C1 segment of cervical spinal cord (tissue), 14 donors: ENCODE results near the gene AFF1.

Experiments
- DNase-seq, 14 donors: peaks; one replicate each; lab custom pipeline; 2025; lab: John Stamatoyannopoulos, UW

The AFF1 gene

DNA sequence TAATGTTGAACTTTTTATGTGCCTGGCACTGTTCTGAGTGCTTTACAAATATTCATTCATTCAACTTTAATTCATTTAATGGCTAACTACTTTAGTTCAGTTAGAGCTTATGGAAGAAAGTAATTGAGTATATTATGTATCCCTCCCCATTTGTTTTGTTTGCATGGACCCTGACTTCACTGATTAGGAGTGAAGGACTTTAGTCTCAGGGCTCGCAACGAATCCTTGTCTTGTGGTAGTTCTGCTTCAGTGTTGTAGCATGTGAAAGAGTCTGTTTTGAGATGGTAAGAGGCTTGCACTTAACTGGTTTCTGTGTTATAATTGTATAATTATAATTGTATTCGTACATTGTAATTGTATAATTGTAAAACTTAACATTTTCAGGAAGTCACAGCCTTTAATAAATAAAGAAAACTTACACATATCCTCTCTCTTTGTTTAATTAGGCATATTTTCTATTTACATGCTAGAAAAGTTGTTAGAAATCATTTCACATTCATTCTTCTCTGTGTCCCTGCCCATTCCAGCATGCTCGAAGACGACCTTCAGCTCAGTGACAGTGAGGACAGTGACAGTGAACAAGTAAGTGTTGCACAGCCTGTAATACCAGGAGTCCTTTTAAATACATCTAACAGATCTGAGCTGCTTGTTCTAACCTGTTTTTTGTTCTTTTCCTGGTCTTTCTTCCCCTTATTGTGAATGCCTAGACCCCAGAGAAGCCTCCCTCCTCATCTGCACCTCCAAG lies 170.5 kb downstream of the AFF1 start:
- DNase-seq: no peak

DNA sequence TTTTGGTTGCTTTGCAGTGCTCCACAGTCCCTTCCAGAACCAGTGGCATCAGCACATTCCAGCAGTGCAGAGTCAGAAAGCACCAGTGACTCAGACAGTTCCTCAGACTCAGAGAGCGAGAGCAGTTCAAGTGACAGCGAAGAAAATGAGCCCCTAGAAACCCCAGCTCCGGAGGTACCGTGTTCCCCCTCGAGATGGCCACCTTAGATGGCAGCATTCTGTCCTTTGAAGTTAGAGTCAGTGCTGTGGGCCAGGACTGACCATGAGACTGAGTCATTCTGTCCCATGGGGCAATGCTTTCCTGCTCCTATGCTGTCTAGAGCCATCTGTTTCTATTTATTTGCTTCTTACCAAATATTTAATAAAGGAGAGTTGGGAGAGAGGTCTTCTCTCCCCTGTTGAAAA lies 173.3 kb downstream of the AFF1 start:
- DNase-seq: peak in 2 of 14 donors; percentile 15 to 46

DNA sequence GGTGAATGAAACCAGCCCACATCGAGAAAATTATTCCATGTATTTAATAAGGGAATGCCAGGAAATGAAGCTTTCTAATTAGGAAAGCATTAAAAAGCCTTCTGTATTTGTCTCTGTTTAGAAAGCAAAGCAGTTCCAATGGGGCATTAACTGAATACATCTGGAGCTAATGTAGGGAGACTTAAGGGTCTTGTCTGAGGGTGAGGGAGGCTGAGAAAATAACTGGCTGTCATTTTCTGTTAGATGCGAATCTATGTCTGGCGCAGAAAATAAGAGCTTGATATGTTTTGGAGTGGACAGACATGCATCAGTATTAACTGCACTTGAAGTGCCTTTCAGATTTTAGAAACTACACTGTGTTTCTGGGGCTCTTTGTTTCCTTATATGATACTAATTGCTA lies 174.3 kb downstream of the AFF1 start:
- no peak for DNase-seq

DNA sequence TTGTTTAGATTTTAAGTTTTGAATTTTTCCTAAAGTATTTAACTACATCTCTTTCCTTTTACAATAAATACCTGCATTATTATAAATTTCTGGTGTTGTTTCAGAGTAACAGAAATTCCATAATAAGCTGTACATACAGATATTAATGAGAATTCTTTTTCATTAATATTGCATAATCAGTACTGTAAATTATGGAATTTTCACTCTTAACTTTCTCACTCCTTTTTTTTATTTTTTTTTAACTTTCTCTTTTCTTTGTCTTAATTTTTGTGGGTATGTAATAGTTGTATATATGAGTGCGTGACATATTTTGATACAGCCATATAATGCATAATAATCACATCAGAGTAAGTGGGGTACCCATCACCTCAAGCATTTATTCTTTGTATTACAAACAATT lies 175.1 kb downstream of the AFF1 start:
- no peak for DNase-seq

DNA sequence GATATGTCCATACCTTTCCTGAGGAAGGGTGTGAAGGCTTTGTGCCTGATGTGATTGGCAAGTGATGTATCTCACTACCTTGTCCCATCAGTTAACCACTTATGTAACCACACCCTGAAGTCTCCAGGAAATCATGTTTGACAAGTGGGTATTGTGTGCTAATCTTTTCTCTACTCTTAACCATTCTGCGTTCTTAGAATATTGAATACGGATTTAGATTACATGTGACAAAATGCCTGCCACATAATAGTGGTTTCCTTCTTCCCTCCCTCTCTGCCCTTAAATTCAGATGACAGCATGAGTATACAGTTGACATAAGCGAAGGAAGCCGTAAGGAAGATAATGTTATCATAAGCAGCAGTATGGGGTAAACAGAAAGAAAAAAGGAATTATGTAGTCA lies 177.3 kb downstream of the AFF1 start:
- no peak for DNase-seq

DNA sequence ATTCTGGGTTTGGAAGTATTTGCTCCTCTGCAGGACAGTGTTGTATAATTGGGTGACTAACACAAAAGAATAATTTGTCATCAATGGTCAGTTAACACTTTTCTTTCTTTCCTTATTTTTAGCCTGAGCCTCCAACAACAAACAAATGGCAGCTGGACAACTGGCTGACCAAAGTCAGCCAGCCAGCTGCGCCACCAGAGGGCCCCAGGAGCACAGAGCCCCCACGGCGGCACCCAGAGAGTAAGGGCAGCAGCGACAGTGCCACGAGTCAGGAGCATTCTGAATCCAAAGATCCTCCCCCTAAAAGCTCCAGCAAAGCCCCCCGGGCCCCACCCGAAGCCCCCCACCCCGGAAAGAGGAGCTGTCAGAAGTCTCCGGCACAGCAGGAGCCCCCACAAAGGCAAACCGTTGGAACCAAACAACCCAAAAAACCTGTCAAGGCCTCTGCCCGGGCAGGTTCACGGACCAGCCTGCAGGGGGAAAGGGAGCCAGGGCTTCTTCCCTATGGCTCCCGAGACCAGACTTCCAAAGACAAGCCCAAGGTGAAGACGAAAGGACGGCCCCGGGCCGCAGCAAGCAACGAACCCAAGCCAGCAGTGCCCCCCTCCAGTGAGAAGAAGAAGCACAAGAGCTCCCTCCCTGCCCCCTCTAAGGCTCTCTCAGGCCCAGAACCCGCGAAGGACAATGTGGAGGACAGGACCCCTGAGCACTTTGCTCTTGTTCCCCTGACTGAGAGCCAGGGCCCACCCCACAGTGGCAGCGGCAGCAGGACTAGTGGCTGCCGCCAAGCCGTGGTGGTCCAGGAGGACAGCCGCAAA lies 179.6 kb downstream of the AFF1 start:
- no peak for DNase-seq

DNA sequence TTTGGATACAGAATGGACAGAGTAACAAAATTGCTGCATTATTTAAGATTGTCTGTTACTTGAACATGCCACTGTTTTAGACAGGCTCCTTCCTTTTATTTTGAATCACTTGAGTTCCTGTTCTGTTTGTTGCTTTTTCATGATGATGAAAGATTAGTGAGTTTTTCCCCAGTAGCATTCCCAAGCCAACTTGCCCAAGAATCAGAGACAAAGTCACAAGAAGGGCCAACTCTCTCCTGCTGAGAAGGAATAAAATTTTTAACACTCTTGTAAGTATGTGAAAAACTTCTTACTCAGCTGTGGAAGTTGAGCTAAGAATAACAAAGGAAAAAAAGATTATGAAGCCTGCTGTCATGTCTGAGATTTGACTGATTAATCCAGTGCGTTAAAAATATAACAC lies 181.4 kb downstream of the AFF1 start:
- DNase-seq: no peak

DNA sequence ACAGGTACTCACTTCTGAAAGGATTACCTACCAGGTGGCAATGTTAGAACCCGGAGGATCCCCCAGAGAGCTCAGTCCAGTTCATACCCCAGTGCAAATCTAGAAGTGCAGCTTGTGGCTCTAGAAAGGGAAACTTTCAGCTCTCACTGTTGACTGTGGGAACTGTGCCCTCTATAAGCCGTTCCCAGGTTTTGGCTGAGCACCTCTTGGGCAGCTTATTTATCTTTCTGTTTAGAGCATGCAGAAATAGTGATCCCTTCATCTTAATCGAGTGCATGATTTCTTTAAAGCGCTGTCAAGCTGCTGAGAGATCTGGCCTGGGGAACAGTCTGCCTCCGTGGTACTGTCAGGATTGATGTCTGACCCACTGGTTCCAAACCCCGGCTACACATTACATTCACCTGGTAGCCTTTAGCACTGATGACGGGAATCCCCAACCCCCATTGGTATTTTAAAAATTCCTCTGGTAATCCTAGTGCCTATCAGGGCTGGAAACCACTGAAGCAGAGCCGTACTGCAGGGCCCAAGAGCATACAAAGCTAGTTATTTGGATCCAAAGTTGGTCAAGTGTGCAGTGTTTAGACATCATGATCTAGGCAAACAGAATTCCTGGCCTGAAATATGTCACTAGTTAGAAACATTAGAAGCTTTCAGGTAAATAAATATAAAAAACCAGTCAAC lies 182.4 kb downstream of the AFF1 start:
- no peak for DNase-seq

DNA sequence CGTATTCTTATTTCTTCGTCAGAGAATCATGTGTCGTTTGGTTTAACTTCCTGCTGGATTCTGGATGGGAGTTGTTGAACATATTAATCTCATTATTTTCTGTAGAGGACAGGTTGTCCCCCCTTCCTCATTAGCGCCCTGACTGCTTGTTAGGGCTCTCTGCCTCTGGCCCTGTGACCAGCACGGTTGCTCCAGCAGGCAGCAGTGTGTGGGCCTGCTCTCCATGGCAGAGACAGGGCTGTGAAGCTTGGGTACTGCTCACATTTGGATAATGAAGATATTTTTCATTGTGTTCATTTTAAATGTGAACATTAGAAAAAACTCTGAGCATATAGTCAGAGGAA lies 182.9 kb downstream of the AFF1 start:
- DNase-seq: no peak

DNA sequence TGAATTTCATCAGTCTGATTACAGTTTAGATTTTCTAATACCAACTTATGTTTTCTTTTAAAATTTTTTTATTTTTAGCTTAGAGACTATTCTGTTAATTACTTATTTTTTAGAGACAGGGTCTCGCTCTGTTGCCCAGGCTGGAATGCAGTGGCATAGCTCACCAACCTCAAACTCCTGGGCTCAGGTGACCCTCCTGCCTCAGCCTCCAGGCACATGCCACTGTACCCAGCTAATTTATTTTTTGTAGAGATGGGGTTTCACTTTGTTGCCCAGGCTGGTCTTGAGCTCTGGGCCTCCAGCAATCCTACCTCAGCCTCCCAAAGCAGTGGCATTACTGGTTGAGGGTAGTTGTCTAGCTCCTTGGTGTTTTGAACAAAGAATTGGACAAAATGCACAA lies 183.6 kb downstream of the AFF1 start:
- no peak for DNase-seq

DNA sequence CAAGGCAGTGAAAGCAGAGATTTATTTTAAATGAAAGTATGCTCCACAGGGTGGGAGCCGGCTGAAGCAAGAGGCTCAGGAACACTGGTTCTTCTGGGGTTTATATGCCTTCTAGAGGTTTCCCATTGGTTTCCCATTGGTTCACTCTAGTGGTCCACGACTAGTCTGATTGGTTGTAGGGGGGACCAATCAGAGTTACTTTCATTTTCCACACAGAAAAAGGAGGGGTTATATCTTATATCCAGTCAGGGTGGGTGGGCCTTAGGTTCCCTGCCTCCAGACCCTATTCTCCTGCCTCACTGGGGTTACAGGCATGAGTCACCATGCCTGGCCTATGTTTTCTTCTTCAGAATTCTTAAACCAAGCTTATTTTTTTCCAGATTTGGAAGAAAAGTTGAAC lies 184.0 kb downstream of the AFF1 start:
- DNase-seq: no peak

DNA sequence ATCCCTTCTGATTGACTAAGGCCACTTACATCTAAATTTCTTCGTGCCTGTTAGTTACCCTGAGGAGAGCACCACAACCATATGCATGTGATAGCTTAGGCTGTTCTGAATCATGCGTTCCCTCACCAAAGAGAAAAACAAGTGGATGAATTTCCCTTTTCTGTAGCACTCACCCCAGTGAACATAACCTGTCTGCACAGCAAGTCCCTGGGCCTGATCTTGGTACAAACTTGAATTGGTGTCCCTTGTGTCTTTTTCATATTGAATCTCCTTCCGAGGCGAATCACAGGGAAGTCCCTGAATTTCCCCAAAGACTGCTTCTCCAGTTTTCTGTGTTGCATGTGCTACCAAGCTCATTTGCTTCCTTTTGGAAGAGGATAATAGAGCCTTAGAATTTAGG lies 185.2 kb downstream of the AFF1 start:
- no peak for DNase-seq

DNA sequence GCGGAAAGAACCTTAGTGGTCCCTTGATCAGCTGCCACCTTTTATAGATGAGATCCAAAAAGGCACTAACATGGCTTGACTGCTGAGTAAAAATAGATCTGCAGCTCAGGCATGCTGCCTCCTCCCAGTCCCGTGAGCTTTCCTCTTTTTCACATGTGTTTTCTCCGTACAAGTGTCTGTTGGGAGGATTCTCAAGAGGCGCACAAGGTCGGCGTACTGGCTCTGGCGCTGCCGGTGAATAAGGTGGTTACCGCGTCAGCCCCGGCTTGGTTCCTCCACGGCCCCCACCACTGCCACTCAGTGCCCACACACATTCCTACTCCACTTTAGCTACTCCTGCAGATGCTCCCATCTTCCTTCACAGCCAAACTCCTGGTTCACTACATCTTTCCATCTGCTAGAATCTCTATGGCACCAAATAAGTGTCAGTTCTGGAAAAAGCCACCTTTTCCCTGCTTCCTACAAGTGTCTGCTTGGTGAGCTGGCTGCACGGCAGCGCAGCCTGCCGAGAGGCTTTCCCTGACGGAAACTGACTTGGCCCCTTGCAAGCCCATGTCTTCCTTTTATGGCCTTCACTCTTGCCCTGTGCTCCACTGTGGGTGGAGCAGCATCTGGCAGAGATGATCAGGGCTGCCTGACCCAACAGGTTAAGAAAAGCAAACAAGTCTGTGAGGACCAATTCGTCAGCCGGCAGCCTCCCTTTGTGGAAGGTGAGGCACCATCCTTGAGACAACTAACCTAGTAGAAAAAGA lies 185.8 kb downstream of the AFF1 start:
- no peak for DNase-seq

DNA sequence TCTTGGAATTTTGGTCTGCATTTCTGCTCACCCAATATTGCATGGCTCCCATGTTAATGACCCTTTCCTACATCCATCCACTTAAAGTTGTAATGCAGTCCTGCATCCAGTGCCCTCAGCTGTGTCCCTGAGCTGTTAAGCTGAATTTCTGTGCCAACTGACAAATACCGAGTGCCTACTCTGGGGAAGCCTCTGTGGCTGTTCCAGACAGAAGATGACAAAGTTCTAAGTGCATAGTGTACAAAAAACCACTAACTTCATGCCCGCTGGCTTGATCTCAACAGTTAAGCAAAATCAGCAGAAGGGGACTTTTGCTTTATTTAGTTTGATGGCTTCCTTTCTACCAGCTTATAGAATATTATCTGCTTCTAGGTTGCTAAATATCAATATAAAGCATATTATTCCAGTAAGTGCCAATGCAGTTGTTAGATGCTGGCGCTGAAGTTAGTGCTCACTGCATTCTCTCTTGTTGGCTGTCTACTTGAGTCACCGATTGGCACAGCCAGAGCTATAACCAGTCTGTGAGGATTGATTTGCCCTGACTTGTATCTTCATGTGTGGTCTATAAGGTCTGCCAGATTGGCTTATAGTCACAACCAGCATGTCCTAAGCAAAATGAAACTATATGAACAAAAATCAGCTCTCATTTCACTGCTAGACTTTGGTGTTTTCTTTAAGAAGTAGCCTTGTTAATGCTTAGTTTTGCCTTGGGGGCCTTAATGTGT lies 186.7 kb downstream of the AFF1 start:
- no peak for DNase-seq

DNA sequence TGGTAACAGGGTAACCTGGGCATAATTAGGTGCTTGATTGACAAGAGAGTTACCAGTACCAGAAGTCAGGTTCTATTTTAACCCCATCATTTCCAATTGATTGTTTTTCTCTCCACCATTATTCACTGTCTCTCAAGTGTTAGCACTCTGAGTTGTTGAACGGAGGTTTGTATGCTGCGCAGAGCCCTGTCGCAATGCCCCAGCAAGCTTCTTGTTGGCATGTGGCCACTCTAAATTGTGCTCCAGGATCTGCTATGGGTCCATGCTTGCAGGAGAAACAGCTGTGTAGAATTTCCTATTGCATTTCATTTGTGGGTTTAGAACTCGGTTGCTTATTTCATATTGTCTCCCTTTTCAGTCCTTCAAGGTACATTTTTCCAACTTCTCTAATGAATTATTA lies 187.4 kb downstream of the AFF1 start:
- no peak for DNase-seq

DNA sequence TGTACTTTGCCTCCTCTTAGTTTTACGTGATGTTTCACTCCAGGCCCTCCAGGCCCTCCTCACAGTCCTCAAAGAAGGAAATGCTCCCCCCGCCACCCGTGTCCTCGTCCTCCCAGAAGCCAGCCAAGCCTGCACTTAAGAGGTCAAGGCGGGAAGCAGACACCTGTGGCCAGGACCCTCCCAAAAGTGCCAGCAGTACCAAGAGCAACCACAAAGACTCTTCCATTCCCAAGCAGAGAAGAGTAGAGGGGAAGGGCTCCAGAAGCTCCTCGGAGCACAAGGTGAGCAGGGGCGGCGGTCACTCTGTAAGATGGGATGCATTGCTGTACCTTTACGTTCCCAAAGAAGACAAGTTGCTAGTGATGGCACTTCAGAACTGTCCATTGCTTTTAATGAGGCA lies 191.2 kb downstream of the AFF1 start:
- DNase-seq: no peak

DNA sequence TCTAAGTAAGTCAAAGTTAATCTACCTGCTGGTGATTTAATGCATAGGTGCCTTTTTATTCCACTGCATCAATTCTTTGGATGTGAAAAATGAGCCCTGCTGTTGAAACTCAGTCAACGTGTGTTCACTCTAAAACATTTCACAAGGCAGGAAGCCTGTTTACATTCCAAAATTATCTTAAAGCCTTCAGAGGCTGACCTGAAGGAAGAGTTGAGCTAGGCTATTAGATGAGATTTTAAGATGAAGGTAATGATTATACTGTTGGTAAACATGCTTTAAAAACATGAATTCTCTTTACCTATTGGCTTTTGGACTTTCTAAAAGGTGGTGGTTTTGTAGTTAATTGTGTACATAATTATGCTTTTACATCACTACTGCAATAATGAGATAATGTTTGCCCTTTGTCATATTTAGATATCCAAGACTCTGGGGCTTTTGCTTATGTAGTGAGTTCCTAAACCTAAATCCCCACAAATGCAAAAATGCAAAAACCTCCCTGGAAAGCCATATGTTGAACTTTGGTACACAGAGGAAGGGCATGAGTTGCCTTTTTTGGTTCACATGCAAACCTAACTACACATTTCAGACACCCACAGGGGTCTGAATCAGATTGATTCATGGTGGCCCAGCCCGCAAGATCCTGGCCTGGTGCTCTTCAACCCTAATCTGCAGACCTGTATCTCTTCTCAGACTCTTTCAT lies 193.3 kb downstream of the AFF1 start:
- DNase-seq: no peak

DNA sequence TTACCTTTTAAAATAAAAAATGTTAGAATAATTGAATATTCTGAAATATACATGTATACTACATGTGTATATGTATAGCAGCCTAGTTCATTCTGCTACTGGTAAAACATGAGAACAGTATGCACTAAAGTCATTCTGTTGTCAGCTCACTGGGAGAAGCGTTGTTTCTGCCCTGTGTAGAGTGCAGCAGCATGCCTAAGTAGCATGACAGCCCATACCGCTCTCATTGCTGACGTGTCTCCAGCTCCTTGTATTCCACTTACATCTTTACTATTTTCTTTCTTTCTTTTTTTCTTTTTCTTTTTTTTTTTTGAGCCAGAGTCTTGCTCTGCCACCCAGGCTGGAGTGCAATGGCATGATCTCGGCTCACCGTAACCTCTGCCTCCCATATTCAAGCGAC lies 194.9 kb downstream of the AFF1 start:
- no peak for DNase-seq

DNA sequence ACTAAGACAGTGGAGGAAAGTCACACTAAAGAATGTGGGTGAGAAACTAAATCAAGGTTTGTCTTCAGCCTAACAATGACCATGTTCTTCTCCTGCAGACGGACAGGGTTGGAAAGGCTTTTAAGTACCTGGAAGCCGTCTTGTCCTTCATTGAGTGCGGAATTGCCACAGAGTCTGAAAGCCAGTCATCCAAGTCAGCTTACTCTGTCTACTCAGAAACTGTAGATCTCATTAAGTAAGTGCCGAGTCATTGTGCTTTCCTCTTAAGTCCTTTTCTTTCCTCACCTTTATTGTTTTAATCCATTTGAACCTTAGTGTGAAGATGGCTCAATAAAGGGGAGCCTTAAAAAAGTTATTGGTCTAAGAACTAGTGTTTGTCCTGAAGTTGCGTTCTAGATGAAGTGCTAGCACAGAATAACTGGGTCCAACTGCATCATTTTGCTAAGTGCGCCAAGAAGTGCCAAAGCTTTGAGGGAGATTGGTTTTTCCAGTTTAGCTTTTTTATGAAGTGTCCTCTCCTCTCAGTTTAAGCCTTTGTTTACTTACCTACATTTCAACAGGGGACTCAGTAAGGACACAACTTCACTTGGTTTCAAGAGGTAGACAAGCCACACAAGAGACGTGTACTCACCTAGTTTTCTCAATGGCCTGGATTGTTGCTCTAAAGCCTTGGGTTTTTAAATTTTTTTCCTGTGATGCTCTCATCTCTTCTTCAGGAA lies 196.3 kb downstream of the AFF1 start:
- DNase-seq: no peak

DNA sequence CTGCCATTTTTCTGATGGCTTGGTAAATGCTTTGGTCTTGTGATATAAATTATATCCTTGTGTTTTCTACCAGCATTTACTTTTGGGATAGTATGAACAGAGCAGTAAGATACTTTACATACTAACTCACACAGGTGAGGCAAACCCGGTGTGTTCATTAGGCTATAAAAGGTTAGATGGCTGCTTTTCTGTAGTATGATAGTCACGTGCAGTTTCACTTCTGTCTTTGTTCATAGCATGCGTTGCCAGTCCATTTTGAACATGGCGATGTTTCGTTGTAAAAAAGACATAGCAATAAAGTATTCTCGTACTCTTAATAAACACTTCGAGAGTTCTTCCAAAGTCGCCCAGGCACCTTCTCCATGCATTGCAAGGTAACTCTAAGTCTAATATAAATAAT lies 197.2 kb downstream of the AFF1 start:
- DNase-seq: no peak
